ENCODE measurements around the gene LCE3C. TPM values are rescaled to one million over a fixed set of nuclear protein-coding genes. Genes with fewer than 3 reads are reported as not detected.

The LCE3C gene
- total and polyA plus RNA-seq, 2 experiments from 2014 or later: not detected

GRCh38 chr1:152640351-152640750, 40.3 kb downstream of the LCE3C start:
- Histone ChIP-seq H3K4me3 (no peak overlapping the region), H3K79me2 (replicated peaks; ENCODE audit: insufficient read depth) (no peaks in the 10 kb centered on the region), H3K9me2 (ENCODE audit: insufficient read depth) (0 out of 2 replicates have a peak, but pooled peaks cover 3% of the 10 kb centered on the region), H3K27ac (ENCODE audit: low read depth) (no peak overlapping the region), H2AFZ (no peak overlapping the region), H3K27me3 (ENCODE audit: insufficient read depth) (no peaks in the 10 kb centered on the region), H3K4me2 (no peak overlapping the region), H4K20me1 (replicated peaks; ENCODE audit: insufficient read depth) (no peaks in the 10 kb centered on the region), H3F3A (replicated peaks; ENCODE audit: low read depth) (no peaks in the 10 kb centered on the region), H3K4me1 (ENCODE audit: insufficient read depth) (no peaks in the 10 kb centered on the region), H3K36me3 (ENCODE audit: insufficient read depth) (no peaks in the 10 kb centered on the region)
- Mint-ChIP-seq H3K4me1 (no peaks in the 10 kb centered on the region), H3K27ac (no peak overlapping the region), H3K27me3 (ENCODE audit: insufficient read depth, low read depth, poor library complexity) (no peaks in the 10 kb centered on the region), H3K36me3 (ENCODE audit: low read depth) (no peaks in the 10 kb centered on the region), H3K9me3 (no peaks in the 10 kb centered on the region; the same call in 2 of the 3 replicates), H3K4me3 (no peak overlapping the region)
- no peak for ATAC-seq
- no peak for DNase-seq (ENCODE audit: low spot score)
- no peak for TF ChIP-seq REST (IDR thresholded peaks at IDR 0.05; ENCODE audit: unreplicated experiment)
- no peak for TF ChIP-seq JUNB (IDR thresholded peaks at IDR 0.05; ENCODE audit: unreplicated experiment)
- TF ChIP-seq EZH2 (IDR thresholded peaks at IDR 0.05; ENCODE audit: low read depth, unreplicated experiment): no peak
- TF ChIP-seq CREB1 (CRISPR knock-in tag; IDR thresholded peaks at IDR 0.05; ENCODE audit: low read depth): no peak
- TF ChIP-seq STAT1 (IDR thresholded peaks at IDR 0.05; ENCODE audit: unreplicated experiment): no peak
- TF ChIP-seq ZNF462 (CRISPR knock-in tag; IDR thresholded peaks at IDR 0.05): no peak
- no peak for TF ChIP-seq ZNF114 (CRISPR knock-in tag; IDR thresholded peaks at IDR 0.05)
- TF ChIP-seq EZH2phosphoT487 (IDR thresholded peaks at IDR 0.05; ENCODE audit: unreplicated experiment): no peak
- TF ChIP-seq CTCF (conservative IDR thresholded peaks at IDR 0.05; ENCODE audit: low read depth in 2 of 2): no peak
- TF ChIP-seq ETS1 (IDR thresholded peaks at IDR 0.05): no peak
- TF ChIP-seq POLR2AphosphoS5 (IDR thresholded peaks at IDR 0.05; ENCODE audit: low read depth): no peak
- no peak for TF ChIP-seq ZNF331 (CRISPR knock-in tag; IDR thresholded peaks at IDR 0.05; ENCODE audit: low read depth)
- no peak for TF ChIP-seq NANOG (IDR thresholded peaks at IDR 0.05; ENCODE audit: borderline replicate concordance)

Data from GM23338 (cell line).